KOPT-K1 (cell line): Measurements from ENCODE around the gene RPS14.

ENCODE experiments used
- H3K27ac ChIP-seq: fragments of 200-600 bp; sonication (generic); 2 replicates; pipeline ENCODE4 v1.5.1; 2016; ENCODE audit warnings: antibody characterized with exemption, mild to moderate bottlenecking, low read depth, low read length; ENCODE audit not compliant: poor library complexity, severe bottlenecking
- H3K36me3 ChIP-seq: fragments of 200-600 bp; sonication (generic); 2 replicates; pipeline ENCODE4 v1.5.1; 2017; ENCODE audit warnings: antibody characterized with exemption, mild to moderate bottlenecking, low read length, moderate library complexity; ENCODE audit not compliant: insufficient read depth
- H3K9me3 ChIP-seq: fragments of 200-600 bp; sonication (generic); 2 replicates; pipeline ENCODE4 v1.5.1; 2017; ENCODE audit warnings: antibody characterized with exemption, low read length, mild to moderate bottlenecking; ENCODE audit not compliant: insufficient read depth, poor library complexity, severe bottlenecking

The RPS14 gene

GRCh38 chr5:150404535-150404934 lies 45.0 kb downstream of the RPS14 start:
- Histone ChIP-seq H3K27ac (no peak overlapping the region), H3K9me3 (no peaks in the 10 kb centered on the region), H3K36me3 (peaks cover 37% of the 10 kb centered on the region)

GRCh38 chr5:150404121-150404520 lies 45.4 kb downstream of the RPS14 start:
- Histone ChIP-seq H3K27ac (no peak overlapping the region), H3K9me3 (no peaks in the 10 kb centered on the region), H3K36me3 (peaks cover 41% of the 10 kb centered on the region)

GRCh38 chr5:150402901-150403342 lies 46.6 kb downstream of the RPS14 start:
- Histone ChIP-seq H3K9me3 (no peaks in the 10 kb centered on the region), H3K36me3 (peaks cover 53% of the 10 kb centered on the region), H3K27ac (no peak overlapping the region)

- Histone ChIP-seq H3K36me3 (peaks cover 60% of the 10 kb centered on the region), H3K27ac (no peak overlapping the region)
Measured at GRCh38 chr5:150402229-150402773, 47.2 kb downstream of the RPS14 start.

GRCh38 chr5:150401376-150402228 lies 47.9 kb downstream of the RPS14 start:
- Histone ChIP-seq H3K27ac (no peak overlapping the region), H3K9me3 (no peaks in the 10 kb centered on the region), H3K36me3 (peaks cover 67% of the 10 kb centered on the region)

More at GRCh38 chr5:150402229-150402773, 47.2 kb downstream of the RPS14 start:
- H3K9me3 ChIP-seq, result no peaks in the 10 kb centered on the region

- no peak overlapping the region for H3K27ac ChIP-seq
- H3K36me3 ChIP-seq, result peaks cover 72% of the 10 kb centered on the region
- no peaks in the 10 kb centered on the region for H3K9me3 ChIP-seq
Measured at GRCh38 chr5:150401076-150401375, 48.5 kb downstream of the RPS14 start.

GRCh38 chr5:150400316-150401075 lies 49.0 kb downstream of the RPS14 start:
- Histone ChIP-seq H3K27ac (no peak overlapping the region), H3K36me3 (peaks cover 78% of the 10 kb centered on the region), H3K9me3 (no peaks in the 10 kb centered on the region)

GRCh38 chr5:150399524-150400211 lies 49.9 kb downstream of the RPS14 start:
- H3K36me3 ChIP-seq, result peaks cover 86% of the 10 kb centered on the region

GRCh38 chr5:150398722-150399523 lies 50.6 kb downstream of the RPS14 start:
- no peak overlapping the region for H3K27ac ChIP-seq
- peaks cover 93% of the 10 kb centered on the region for H3K36me3 ChIP-seq
- no peaks in the 10 kb centered on the region for H3K9me3 ChIP-seq

More at GRCh38 chr5:150399524-150400211, 49.9 kb downstream of the RPS14 start:
- no peak overlapping the region for H3K27ac ChIP-seq
- no peaks in the 10 kb centered on the region for H3K9me3 ChIP-seq

GRCh38 chr5:150397782-150398721 lies 51.5 kb downstream of the RPS14 start:
- Histone ChIP-seq H3K36me3 (peaks cover 100% of the 10 kb centered on the region), H3K27ac (no peak overlapping the region), H3K9me3 (no peaks in the 10 kb centered on the region)

- Histone ChIP-seq H3K9me3 (no peaks in the 10 kb centered on the region), H3K27ac (no peak overlapping the region), H3K36me3 (peaks cover 100% of the 10 kb centered on the region)
Measured at GRCh38 chr5:150397146-150397781, 52.3 kb downstream of the RPS14 start.

GRCh38 chr5:150396267-150396666 lies 53.3 kb downstream of the RPS14 start:
- H3K36me3 ChIP-seq, result peaks cover 100% of the 10 kb centered on the region

GRCh38 chr5:150395688-150395975 lies 53.9 kb downstream of the RPS14 start:
- H3K27ac ChIP-seq, result no peak overlapping the region
- peaks cover 100% of the 10 kb centered on the region for H3K36me3 ChIP-seq

More at GRCh38 chr5:150396267-150396666, 53.3 kb downstream of the RPS14 start:
- Histone ChIP-seq H3K27ac (no peak overlapping the region), H3K9me3 (no peaks in the 10 kb centered on the region)

More at GRCh38 chr5:150395688-150395975, 53.9 kb downstream of the RPS14 start:
- no peaks in the 10 kb centered on the region for H3K9me3 ChIP-seq
